DOHH2 (cell line): ENCODE data around the gene PCGF3.

Source experiments
- EZH2phosphoT487 ChIP-seq: fragments of 200-600 bp; sonication (generic); IDR thresholded peaks from 2 replicates; pipeline ENCODE4 v1.6.1; 2017; ENCODE audit warnings: borderline replicate concordance, mild to moderate bottlenecking, antibody characterized with exemption, low read length, moderate library complexity, mixed read lengths
- TF ChIP-seq, protein P1 (sequence below): fragments of 200-600 bp; sonication (generic); IDR thresholded peaks from one replicate; pipeline ENCODE4 v1.5.1; 2014; ENCODE audit warnings: antibody characterized with exemption, mild to moderate bottlenecking, low read depth, low read length; ENCODE audit not compliant: poor library complexity, severe bottlenecking

DNA sequence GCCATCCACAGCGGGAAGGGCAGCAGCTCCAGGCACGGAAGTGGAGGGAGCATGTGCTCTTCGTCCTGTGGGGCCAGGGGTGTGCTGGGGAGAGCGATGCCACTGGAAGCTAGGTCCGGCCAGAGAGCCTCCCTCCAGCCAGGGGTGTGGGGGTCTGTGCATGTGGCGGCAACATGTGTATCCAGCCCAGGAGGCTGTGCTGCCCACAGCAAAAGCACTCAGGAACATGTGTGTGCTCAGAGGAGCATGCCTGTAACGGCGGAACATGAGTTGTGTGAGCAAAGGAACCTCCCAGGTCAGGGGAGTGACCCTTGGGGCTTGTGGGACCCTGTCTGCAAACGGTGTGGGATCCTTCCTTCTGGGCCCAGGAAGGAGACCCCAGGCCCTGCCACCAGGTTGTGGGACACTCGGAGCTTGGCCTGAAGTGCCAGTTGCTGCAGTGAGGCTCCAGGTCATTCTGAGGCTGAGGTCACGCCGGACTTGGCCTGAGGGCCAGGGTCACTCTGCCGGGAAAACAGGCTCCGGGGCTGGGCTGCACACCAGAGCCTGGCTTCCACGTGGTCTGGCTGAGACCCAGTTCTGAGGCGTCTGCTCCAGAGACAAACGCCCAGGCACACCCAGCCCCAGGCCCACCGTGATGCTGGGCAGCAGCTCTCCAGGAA is 83.1 kb downstream of the PCGF3 start:
- TF ChIP-seq, protein P1, sequence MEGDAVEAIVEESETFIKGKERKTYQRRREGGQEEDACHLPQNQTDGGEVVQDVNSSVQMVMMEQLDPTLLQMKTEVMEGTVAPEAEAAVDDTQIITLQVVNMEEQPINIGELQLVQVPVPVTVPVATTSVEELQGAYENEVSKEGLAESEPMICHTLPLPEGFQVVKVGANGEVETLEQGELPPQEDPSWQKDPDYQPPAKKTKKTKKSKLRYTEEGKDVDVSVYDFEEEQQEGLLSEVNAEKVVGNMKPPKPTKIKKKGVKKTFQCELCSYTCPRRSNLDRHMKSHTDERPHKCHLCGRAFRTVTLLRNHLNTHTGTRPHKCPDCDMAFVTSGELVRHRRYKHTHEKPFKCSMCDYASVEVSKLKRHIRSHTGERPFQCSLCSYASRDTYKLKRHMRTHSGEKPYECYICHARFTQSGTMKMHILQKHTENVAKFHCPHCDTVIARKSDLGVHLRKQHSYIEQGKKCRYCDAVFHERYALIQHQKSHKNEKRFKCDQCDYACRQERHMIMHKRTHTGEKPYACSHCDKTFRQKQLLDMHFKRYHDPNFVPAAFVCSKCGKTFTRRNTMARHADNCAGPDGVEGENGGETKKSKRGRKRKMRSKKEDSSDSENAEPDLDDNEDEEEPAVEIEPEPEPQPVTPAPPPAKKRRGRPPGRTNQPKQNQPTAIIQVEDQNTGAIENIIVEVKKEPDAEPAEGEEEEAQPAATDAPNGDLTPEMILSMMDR = no peak
- no peak for TF ChIP-seq EZH2phosphoT487
